Sigmoid colon (tissue), 4 donors: Measurements from ENCODE around the gene GNS.

Experiments
- EP300 ChIP-seq, 4 donors: sonication (generic); formaldehyde crosslinking; IDR thresholded peaks; one replicate each; pipeline ENCODE4 v1.6.1; 2017; ENCODE audit warnings: antibody characterized with exemption in 4 of 4
- TF ChIP-seq, protein P1 (sequence below), 4 experiments: fragments of 450-650 bp in 3 of 4; fragments of 200-600 bp in 1 of 4; IDR thresholded peaks; one replicate each; pipeline ENCODE4 v1.5.1; 2016 to 2019; ENCODE audit warnings: antibody characterized with exemption in 4 of 4, mild to moderate bottlenecking in 3 of 4, moderate library complexity in 2 of 4

DNA sequence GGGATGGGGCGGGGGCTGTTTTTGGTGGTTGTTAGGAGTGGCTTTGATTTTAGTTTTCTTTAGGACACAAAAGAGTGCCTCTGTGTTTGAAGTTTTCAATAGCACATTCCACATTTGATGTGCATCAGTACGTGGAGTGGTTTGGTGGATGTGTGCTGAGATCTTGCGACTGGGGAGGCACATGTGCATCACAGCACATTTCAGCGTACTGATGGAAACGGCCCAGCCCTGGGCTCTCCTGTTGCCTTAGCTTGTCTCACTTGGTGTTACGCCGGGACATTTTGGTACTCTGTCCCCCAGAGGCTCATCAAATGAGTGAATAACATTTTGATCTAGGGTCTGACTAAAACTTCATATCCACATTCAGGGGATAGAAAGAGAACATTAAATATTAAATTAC lies 70.5 kb downstream of the GNS start:
- TF ChIP-seq, protein P1, sequence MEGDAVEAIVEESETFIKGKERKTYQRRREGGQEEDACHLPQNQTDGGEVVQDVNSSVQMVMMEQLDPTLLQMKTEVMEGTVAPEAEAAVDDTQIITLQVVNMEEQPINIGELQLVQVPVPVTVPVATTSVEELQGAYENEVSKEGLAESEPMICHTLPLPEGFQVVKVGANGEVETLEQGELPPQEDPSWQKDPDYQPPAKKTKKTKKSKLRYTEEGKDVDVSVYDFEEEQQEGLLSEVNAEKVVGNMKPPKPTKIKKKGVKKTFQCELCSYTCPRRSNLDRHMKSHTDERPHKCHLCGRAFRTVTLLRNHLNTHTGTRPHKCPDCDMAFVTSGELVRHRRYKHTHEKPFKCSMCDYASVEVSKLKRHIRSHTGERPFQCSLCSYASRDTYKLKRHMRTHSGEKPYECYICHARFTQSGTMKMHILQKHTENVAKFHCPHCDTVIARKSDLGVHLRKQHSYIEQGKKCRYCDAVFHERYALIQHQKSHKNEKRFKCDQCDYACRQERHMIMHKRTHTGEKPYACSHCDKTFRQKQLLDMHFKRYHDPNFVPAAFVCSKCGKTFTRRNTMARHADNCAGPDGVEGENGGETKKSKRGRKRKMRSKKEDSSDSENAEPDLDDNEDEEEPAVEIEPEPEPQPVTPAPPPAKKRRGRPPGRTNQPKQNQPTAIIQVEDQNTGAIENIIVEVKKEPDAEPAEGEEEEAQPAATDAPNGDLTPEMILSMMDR (IDR thresholded peaks at IDR 0.05) = no peak
- TF ChIP-seq EP300 (IDR thresholded peaks at IDR 0.05) = no peak
